Measurements from ENCODE around the gene ALPG. TPM values are rescaled to one million over a fixed set of nuclear protein-coding genes. Genes with fewer than 3 reads are reported as not detected.
"Not testable (repeated sequence)": the region's sequence is repeated elsewhere in the genome, so short reads cannot be mapped to it uniquely, and the experiment has no call there.

Gene ALPG
- total RNA-seq, 2 donors from 2014 or later: not detected

DNA sequence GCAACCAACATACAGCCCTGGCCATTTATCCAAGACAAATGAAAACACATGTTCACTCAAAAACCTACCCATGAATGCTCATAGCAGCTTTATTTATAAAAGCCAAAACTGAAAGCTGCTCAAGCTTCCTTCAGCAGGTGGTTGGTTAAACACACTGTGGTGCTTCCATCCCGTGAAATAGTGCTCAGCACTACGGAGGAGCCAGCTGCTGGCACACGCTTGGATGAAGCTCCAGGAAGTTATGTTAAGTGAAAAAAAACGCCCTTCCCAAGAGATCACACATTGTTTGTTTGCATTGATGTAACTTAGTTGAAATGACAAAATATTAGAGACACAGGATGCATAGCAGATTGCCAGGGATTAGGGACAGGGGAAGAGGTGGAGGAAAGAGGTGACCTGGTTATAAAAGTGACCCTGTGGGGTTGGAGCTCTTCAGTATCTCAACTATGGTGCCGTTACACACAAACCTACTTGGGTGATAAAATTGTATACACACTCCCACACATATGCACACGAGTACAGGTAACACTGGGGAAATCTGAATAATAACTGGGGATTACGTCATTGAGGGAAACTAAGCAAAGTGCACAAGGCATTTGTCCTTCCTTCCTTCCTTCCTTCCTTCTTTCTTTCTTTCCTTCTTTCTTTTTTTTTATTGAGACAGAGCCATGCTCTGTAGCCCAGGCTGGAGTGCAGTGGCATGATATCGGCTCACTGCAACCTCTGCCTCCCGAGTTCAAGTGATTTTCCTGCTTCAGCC lies 6.2 kb upstream of the ALPG start:
- H3K4me3 ChIP-seq: no peak overlapping the region
- no peak for ATAC-seq (ENCODE audit: insufficient number of reproducible peaks, low FRiP score, low read depth)
- no peaks in the 10 kb centered on the region for H3K27me3 ChIP-seq (replicated peaks; ENCODE audit: insufficient read depth)
- no peak for DNase-seq (ENCODE audit: low spot score)
- H3K4me1 ChIP-seq (ENCODE audit: control insufficient read depth in 1 of 2, low read depth in 2 of 2): no peaks in the 10 kb centered on the region
- H3K27ac ChIP-seq: no peak overlapping the region
- H3K36me3 ChIP-seq: no peaks in the 10 kb centered on the region
- TF ChIP-seq, protein P1, sequence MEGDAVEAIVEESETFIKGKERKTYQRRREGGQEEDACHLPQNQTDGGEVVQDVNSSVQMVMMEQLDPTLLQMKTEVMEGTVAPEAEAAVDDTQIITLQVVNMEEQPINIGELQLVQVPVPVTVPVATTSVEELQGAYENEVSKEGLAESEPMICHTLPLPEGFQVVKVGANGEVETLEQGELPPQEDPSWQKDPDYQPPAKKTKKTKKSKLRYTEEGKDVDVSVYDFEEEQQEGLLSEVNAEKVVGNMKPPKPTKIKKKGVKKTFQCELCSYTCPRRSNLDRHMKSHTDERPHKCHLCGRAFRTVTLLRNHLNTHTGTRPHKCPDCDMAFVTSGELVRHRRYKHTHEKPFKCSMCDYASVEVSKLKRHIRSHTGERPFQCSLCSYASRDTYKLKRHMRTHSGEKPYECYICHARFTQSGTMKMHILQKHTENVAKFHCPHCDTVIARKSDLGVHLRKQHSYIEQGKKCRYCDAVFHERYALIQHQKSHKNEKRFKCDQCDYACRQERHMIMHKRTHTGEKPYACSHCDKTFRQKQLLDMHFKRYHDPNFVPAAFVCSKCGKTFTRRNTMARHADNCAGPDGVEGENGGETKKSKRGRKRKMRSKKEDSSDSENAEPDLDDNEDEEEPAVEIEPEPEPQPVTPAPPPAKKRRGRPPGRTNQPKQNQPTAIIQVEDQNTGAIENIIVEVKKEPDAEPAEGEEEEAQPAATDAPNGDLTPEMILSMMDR (IDR thresholded peaks at IDR 0.05): no peak
- no peaks in the 10 kb centered on the region for H3K9me3 ChIP-seq

GRCh38 chr2:232402518-232402917 lies 4.1 kb upstream of the ALPG start:
- no peaks in the 10 kb centered on the region for H3K27me3 ChIP-seq (replicated peaks; ENCODE audit: insufficient read depth)
- no peaks in the 10 kb centered on the region for H3K9me3 ChIP-seq
- DNase-seq (ENCODE audit: low spot score) (no peak), ATAC-seq (ENCODE audit: insufficient number of reproducible peaks, low FRiP score, low read depth) (no peak)
- no peaks in the 10 kb centered on the region for H3K36me3 ChIP-seq
- TF ChIP-seq, protein P1 (IDR thresholded peaks at IDR 0.05): no peak
- H3K27ac ChIP-seq: no peak overlapping the region
- no peaks in the 10 kb centered on the region for H3K4me1 ChIP-seq (ENCODE audit: control insufficient read depth in 1 of 2, low read depth in 2 of 2)
- no peak overlapping the region for H3K4me3 ChIP-seq

- TF ChIP-seq, protein P1 (IDR thresholded peaks at IDR 0.05): no peak
- DNase-seq (ENCODE audit: low spot score) (no peak), ATAC-seq (ENCODE audit: insufficient number of reproducible peaks, low FRiP score, low read depth) (no peak)
- Histone ChIP-seq H3K36me3 (no peaks in the 10 kb centered on the region), H3K4me3 (no peak overlapping the region), H3K9me3 (no peaks in the 10 kb centered on the region), H3K27me3 (replicated peaks; ENCODE audit: insufficient read depth) (no peaks in the 10 kb centered on the region), H3K27ac (no peak overlapping the region), H3K4me1 (ENCODE audit: control insufficient read depth in 1 of 2, low read depth in 2 of 2) (no peaks in the 10 kb centered on the region)
Measured at GRCh38 chr2:232405943-232406510, 617 bp upstream of the ALPG start.

DNA sequence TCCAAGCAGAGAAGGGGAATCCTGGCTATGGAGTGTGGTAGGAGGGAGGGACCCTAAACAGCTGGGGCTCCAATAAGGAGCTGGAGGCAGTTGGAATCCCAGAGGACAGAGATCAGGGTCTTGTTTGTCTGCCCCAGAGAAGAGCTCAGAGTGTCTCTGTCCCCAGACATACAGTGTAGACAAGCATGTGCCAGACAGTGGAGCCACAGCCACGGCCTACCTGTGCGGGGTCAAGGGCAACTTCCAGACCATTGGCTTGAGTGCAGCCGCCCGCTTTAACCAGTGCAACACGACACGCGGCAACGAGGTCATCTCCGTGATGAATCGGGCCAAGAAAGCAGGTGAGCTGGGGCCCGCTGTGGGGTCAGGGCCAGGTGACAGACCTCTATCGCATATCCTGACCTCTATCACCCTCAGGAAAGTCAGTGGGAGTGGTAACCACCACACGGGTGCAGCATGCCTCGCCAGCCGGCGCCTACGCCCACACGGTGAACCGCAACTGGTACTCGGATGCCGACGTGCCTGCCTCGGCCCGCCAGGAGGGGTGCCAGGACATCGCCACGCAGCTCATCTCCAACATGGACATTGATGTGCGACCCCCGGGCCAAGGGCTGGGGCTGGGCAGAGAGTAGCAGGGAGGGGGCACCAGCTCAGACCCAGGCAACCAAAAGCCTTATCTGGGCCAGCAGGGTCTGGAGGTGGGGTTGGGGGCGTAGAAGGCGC lies 945 bp downstream of the ALPG start:
- not testable (repeated sequence) for H3K36me3 ChIP-seq; DNase-seq (ENCODE audit: low spot score); H3K9me3 ChIP-seq; H3K4me1 ChIP-seq (ENCODE audit: control insufficient read depth in 1 of 2, low read depth in 2 of 2); H3K27me3 ChIP-seq (replicated peaks; ENCODE audit: insufficient read depth); H3K27ac ChIP-seq; H3K4me3 ChIP-seq; ATAC-seq (ENCODE audit: insufficient number of reproducible peaks, low FRiP score, low read depth)

- not testable (repeated sequence) for H3K27ac ChIP-seq; H3K4me1 ChIP-seq (ENCODE audit: control insufficient read depth in 1 of 2, low read depth in 2 of 2); H3K9me3 ChIP-seq; H3K36me3 ChIP-seq; ATAC-seq (ENCODE audit: insufficient number of reproducible peaks, low FRiP score, low read depth); H3K4me3 ChIP-seq; DNase-seq (ENCODE audit: low spot score); H3K27me3 ChIP-seq (replicated peaks; ENCODE audit: insufficient read depth)
Measured at GRCh38 chr2:232408269-232408668, 1.6 kb downstream of the ALPG start.

DNA sequence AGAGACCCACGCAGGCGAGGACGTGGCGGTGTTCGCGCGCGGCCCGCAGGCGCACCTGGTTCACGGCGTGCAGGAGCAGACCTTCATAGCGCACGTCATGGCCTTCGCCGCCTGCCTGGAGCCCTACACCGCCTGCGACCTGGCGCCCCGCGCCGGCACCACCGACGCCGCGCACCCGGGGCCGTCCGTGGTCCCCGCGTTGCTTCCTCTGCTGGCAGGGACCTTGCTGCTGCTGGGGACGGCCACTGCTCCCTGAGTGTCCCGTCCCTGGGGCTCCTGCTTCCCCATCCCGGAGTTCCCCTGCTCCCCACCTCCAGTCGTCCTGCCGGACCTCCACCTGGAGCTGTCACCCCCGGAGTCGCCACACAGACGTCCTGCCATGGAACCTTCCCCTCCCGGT lies 3.0 kb downstream of the ALPG start:
- DNase-seq (ENCODE audit: low spot score); H3K4me1 ChIP-seq (ENCODE audit: control insufficient read depth in 1 of 2, low read depth in 2 of 2); H3K27ac ChIP-seq; H3K36me3 ChIP-seq; H3K4me3 ChIP-seq; ATAC-seq (ENCODE audit: insufficient number of reproducible peaks, low FRiP score, low read depth); H3K9me3 ChIP-seq; H3K27me3 ChIP-seq (replicated peaks; ENCODE audit: insufficient read depth): not testable (repeated sequence)
